ACC112 (cell line): Measurements from ENCODE around the gene LIPF.
"Not testable (repeated sequence)": the region's sequence is repeated elsewhere in the genome, so short reads cannot be mapped to it uniquely, and the experiment has no call there.

ENCODE experiments used
- H2AFZ ChIP-seq: fragments of 200-600 bp; sonication (generic); one replicate; pipeline ENCODE4 v1.6.0; 2017; ENCODE audit warnings: antibody characterized with exemption, low read length; ENCODE audit not compliant: unreplicated experiment
- H3K27ac ChIP-seq: fragments of 200-600 bp; sonication (generic); 2 replicates; pipeline ENCODE4 v1.5.1; 2014; ENCODE audit warnings: low read depth, mild to moderate bottlenecking, antibody characterized with exemption, low read length, moderate library complexity
- H3K27me3 ChIP-seq: fragments of 200-600 bp; sonication (generic); 2 replicates; pipeline ENCODE4 v1.6.1; 2014; ENCODE audit warnings: mild to moderate bottlenecking, antibody characterized with exemption, low read length, moderate library complexity, mixed read lengths; ENCODE audit not compliant: insufficient read depth
- H3K36me3 ChIP-seq: fragments of 200-600 bp; sonication (generic); 2 replicates; pipeline ENCODE4 v1.6.1; 2016; ENCODE audit warnings: mild to moderate bottlenecking, antibody characterized with exemption, low read length, moderate library complexity, mixed read lengths; ENCODE audit not compliant: insufficient read depth
- H3K4me1 ChIP-seq: fragments of 200-600 bp; sonication (generic); one replicate; pipeline ENCODE4 v1.6.1; 2016; ENCODE audit warnings: low read length, mixed read lengths; ENCODE audit not compliant: insufficient read depth, unreplicated experiment, control insufficient read depth
- H3K4me3 ChIP-seq: fragments of 200-600 bp; sonication (generic); 2 replicates; pipeline ENCODE4 v1.5.1; 2014; ENCODE audit warnings: mild to moderate bottlenecking, low read depth, low read length
- H3K79me2 ChIP-seq: fragments of 200-600 bp; sonication (generic); one replicate; pipeline ENCODE4 v1.6.0; 2016; ENCODE audit warnings: low read length; ENCODE audit not compliant: control insufficient read depth, unreplicated experiment, insufficient read depth

Gene LIPF

DNA sequence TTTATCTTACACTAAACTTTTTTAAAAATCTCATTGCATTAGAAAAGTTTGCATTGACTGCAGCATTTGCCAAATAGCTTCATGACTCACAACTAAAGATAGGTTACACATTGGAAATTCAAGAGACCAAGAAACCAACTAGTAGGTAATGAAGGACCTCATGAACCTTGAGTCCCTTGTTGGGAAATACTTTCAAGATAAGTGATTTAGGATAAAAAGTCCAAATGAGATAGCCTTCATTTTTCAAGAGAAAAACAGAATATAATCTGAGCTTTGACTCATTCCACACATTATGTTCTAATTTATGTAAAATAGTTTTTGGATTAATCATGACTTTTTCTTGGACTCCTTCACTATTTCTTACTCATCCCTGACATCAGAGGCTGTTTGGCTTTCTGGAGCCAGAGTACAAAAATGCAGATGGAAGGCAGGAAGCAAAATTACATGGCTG, 13.1 kb upstream of the LIPF start:
- no peaks in the 10 kb centered on the region for H3K27me3 ChIP-seq
- H3K4me3 ChIP-seq: no peak overlapping the region
- peak overlapping the region; percentile 96 for H3K27ac ChIP-seq
- H3K79me2 ChIP-seq: no peaks in the 10 kb centered on the region
- peak overlapping the region; percentile 27 for H2AFZ ChIP-seq
- H3K4me1 ChIP-seq: peaks cover 35% of the 10 kb centered on the region
- H3K36me3 ChIP-seq: no peaks in the 10 kb centered on the region

DNA sequence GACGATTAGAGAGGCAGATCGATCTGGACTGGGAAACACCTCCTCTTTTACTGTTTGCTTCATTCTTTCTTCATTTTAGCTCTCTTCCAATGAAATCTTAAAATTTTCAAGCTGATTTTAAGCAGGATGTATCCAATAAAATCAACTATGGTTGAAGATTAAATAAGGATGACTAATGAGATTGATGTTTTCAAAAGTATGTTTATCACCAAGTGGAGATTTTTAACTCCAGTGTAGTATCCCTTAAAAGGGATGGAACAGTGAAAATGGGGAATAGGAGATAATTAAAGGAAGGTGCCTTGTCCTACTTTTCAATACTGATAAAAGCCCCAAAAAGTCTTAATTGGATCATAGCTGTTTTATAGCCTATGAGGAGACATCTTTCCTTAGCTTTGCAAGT, 11.6 kb upstream of the LIPF start:
- Histone ChIP-seq H3K27me3 (no peaks in the 10 kb centered on the region), H2AFZ (peak overlapping the region; percentile 34), H3K79me2 (no peaks in the 10 kb centered on the region), H3K27ac (peak overlapping the region; percentile 96), H3K36me3 (no peaks in the 10 kb centered on the region), H3K4me3 (no peak overlapping the region), H3K4me1 (peaks cover 35% of the 10 kb centered on the region)

DNA sequence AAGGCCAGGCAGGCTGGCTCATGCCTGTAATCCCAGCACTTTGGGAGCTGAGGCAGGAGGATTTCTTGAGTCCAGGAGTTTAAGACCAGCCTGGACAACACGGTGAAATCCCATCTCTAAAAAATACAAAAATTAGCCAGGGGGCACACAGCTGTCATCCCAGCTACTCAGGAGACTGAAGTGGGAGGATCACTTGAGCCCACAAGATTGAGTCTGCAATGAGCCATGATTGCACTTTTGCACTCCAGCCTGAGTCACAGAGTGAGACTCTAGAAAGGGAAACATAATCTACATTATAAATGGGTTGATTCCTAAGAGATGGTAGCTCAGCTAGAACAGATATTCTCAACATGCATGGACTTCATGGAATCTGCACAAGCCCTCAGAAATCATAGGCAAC, 6.3 kb upstream of the LIPF start:
- H3K4me3 ChIP-seq: no peak overlapping the region
- no peaks in the 10 kb centered on the region for H3K79me2 ChIP-seq
- H3K27ac ChIP-seq: no peak overlapping the region
- H3K4me1 ChIP-seq: peaks cover 24% of the 10 kb centered on the region
- H3K36me3 ChIP-seq: no peaks in the 10 kb centered on the region
- H3K27me3 ChIP-seq: no peaks in the 10 kb centered on the region
- no peak overlapping the region for H2AFZ ChIP-seq

DNA sequence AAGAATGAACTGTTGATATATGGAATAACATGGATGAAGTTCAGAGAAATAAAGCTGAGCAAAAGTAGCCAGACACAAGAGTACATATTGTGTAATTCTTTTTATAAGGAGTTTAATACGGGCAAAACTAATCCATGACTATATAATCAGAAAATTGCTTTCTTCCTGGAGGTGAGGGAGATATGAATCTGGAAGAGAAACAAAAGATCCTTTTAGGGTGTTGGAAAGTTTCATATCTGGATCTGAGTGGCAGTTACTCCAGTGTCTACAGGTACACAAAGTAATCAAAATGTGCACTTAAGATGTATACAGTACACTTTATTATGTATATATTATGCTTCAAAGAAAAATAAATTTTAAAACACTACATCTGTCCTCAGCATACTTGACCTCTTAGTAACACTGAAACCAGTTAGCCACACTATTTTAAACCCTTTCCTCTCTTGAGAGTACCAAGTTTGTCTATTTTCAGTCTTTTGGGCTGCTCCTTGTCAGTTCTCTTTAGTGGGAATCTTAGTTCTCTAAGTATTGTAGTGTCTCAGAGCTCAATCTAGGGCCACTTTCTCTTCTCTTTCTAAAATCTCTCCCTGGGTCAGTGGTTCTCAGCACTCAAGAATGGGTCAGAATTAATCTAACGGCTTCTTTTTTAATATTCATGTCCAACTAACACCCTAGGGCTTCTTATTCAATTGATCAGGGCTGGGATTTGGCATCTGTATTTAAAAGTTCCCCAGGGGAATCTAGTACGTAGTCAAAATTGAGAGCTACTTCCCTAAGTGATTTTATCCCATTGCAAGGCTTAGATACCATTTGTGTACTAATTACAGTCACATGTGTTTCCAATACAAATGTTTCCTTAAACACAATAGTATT, 4.3 kb upstream of the LIPF start:
- Histone ChIP-seq H3K4me1 (peaks cover 21% of the 10 kb centered on the region), H3K79me2 (no peaks in the 10 kb centered on the region), H3K27ac (peak overlapping the region; percentile 58), H3K27me3 (no peaks in the 10 kb centered on the region), H3K36me3 (no peaks in the 10 kb centered on the region), H2AFZ (peak overlapping the region; percentile 94), H3K4me3 (0 out of 2 replicates have a peak overlapping the region, but pooled peaks have one; percentile 1)

DNA sequence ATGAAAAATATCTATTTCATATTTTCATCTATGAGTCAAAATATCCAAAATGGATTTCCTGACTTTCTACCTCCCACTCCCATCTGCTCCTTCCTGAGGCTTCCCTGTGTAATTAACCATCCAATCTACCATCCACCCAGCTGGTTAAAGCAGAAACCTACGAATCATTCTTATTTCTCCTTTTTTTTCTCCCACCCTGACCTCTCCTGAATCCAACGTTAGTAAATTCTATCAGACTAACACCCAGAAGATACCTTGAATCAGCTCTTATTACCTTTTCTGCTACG, 3.7 kb upstream of the LIPF start:
- Histone ChIP-seq H3K79me2 (no peaks in the 10 kb centered on the region), H3K27me3 (no peaks in the 10 kb centered on the region), H3K27ac (peak overlapping the region; percentile 58; the same call in 1 of the 2 replicates), H2AFZ (peak overlapping the region; percentile 94), H3K4me1 (peaks cover 21% of the 10 kb centered on the region), H3K36me3 (no peaks in the 10 kb centered on the region), H3K4me3 (0 out of 2 replicates have a peak overlapping the region, but pooled peaks have one; percentile 1)

DNA sequence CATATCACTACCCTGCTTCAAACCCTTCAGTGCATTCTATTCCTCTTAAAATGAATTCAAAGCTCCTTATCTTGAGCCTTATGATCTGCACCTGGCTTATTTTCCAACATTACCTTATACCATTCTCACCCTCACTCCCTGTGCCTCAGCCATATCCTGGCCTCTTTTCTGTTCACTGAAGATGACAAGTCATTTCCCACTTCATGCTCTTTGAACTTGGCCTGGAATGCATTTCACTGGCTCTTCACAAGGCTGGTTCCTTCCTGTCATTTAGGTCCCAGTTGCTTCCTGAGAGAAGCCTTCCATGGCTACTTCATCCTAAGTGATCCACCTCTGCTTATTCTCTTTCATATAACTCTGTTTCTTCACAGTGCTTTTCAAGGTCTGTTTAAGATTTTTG, 3.2 kb upstream of the LIPF start:
- peaks cover 21% of the 10 kb centered on the region for H3K4me1 ChIP-seq
- H3K4me3 ChIP-seq: 0 out of 2 replicates have a peak overlapping the region, but pooled peaks have one; percentile 1
- no peak overlapping the region for H3K27ac ChIP-seq
- no peaks in the 10 kb centered on the region for H3K36me3 ChIP-seq
- H2AFZ ChIP-seq: peak overlapping the region; percentile 94
- no peaks in the 10 kb centered on the region for H3K27me3 ChIP-seq
- no peaks in the 10 kb centered on the region for H3K79me2 ChIP-seq

DNA sequence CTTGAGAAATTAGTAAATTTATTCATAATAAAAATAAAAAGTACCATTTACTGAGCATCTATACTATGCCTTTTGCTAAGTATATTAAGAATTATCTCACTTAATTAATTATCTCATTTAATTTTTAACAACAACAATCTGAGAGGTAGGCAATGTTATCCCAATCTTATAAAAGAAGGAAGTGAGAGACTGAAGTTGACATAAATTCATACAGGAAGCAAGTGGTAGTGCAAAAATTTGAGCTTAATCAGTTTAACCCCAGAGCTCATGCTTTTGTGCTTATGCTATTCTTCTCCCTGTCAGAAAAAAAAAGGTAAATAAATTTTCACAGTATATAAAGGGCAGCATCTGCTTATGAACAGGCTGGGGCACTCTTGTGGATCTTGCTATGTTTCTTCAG, 2.7 kb upstream of the LIPF start:
- H3K36me3 ChIP-seq: no peaks in the 10 kb centered on the region
- H3K79me2 ChIP-seq: no peaks in the 10 kb centered on the region
- H3K27ac ChIP-seq: no peak overlapping the region
- H3K4me1 ChIP-seq: peaks cover 21% of the 10 kb centered on the region
- no peak overlapping the region for H3K4me3 ChIP-seq
- H3K27me3 ChIP-seq: no peaks in the 10 kb centered on the region
- no peak overlapping the region for H2AFZ ChIP-seq

DNA sequence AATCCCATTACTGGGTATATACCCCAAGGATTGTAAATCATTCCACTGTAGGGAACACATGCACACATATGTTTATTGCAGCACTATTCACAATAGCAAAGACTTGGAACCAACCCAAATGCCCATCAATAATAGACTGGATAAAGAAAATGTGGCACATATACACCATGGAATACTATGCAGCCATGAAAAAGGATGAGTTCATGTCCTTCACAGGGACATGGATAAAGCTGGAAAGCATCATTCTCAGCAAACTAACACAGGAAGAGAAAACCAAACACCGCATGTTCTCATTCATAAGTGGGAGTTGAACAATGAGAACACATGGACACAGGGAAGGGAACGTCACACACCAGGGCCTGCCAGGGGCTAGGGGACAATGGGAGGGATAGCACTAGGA, 1.1 kb upstream of the LIPF start:
- not testable (repeated sequence) for H3K4me3 ChIP-seq, H3K27ac ChIP-seq, H2AFZ ChIP-seq, H3K27me3 ChIP-seq, H3K36me3 ChIP-seq, H3K79me2 ChIP-seq
- H3K4me1 ChIP-seq: peaks cover 21% of the 10 kb centered on the region

DNA sequence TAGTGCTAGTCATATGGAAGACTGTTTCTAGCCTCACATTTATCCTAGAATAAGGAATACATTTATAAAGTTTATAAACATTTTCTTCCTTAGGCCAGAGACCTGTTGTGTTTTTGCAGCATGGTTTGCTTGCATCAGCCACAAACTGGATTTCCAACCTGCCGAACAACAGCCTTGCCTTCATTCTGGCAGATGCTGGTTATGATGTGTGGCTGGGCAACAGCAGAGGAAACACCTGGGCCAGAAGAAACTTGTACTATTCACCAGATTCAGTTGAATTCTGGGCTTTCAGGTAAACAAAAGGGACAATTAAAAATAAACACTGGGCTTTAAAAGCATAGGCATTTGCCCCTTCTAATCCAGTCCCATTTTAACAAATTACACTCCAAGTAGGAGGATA, 4.2 kb downstream of the LIPF start:
- Histone ChIP-seq H3K27ac (no peak overlapping the region), H3K36me3 (no peaks in the 10 kb centered on the region), H3K4me1 (no peaks in the 10 kb centered on the region), H3K4me3 (no peak overlapping the region), H3K27me3 (no peaks in the 10 kb centered on the region), H3K79me2 (no peaks in the 10 kb centered on the region), H2AFZ (no peak overlapping the region)

DNA sequence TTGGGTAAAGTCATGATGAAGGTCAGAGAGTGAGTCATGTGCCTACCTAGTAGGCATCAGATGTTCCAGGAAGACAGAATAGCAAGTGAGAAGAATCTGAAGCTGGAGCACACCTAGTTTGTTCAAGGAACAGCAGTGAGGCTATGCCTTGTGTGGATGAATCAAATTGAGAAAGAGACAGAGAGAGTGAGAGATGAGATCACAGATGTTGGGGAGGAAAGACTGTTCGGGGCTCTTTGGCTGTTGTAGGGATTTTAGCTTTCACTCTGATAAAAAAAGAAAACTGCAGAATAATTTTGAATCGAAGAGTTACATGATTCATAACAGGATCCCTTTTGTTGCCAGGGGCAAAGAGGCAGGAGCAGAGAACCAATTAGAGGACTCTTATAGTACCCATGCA, 6.3 kb downstream of the LIPF start:
- Histone ChIP-seq H3K27me3 (no peaks in the 10 kb centered on the region), H2AFZ (no peak overlapping the region), H3K36me3 (no peaks in the 10 kb centered on the region), H3K27ac (no peak overlapping the region), H3K4me3 (no peak overlapping the region), H3K4me1 (no peaks in the 10 kb centered on the region), H3K79me2 (no peaks in the 10 kb centered on the region)

DNA sequence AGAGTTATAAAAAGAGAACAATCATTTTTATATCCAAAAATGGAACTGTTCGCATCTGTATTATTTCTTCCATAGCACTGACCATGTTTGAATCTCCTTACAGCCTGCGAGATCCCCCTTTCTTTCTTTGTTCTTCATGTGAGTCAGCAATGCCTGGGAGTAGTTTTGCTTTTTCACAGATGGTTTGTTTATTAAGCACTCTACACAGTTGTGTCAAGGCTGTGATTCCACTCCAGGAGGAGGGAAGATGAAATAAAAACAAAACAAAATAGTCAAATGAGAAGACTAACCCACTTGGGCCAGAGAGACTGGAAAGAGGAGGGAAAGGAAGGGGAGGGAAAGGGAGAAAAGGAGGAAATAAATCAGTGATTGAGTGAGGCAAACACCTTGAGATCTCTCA, 7.8 kb downstream of the LIPF start:
- Histone ChIP-seq H3K27me3 (no peaks in the 10 kb centered on the region), H3K36me3 (no peaks in the 10 kb centered on the region), H2AFZ (no peak overlapping the region), H3K4me3 (no peak overlapping the region), H3K27ac (no peak overlapping the region), H3K4me1 (no peaks in the 10 kb centered on the region), H3K79me2 (no peaks in the 10 kb centered on the region)
